Ovary (tissue), 9 donors: ENCODE results near the gene DSCAML1. TPM values are rescaled to one million over a fixed set of nuclear protein-coding genes. Genes with fewer than 3 reads are reported as not detected.
"Not testable (repeated sequence)": the region's sequence is repeated elsewhere in the genome, so short reads cannot be mapped to it uniquely, and the experiment has no call there.

Source experiments
- DNase-seq, 5 donors: peaks; one replicate each; pipeline ENCODE4 v3.0.0-alpha.2; 2019 to 2020
- H3K27ac ChIP-seq, 2 donors: fragments of 200-600 bp; one replicate each; pipeline versions ENCODE4 v1.5.1 to v1.8.0; 2019 to 2022
- H3K27me3 ChIP-seq: fragments of 200-600 bp; one replicate; pipeline ENCODE4 v1.8.0; 2022
- H3K36me3 ChIP-seq: fragments of 200-600 bp; sonication (generic); one replicate; pipeline ENCODE4 v1.5.1; 2019
- H3K4me1 ChIP-seq: one replicate; pipeline ENCODE4 v1.8.1; 2013; ENCODE audit warnings: mild to moderate bottlenecking, moderate library complexity; ENCODE audit not compliant: insufficient read depth
- H3K4me3 ChIP-seq: fragments of 200-600 bp; sonication (generic); one replicate; pipeline ENCODE4 v1.5.1; 2017
- H3K9me3 ChIP-seq, 2 donors: fragments of 200-600 bp in 1 of 2; sonication (generic) in 1 of 2; one replicate each; pipeline versions ENCODE4 v1.5.1 to v1.8.1; 2013 to 2019; ENCODE audit warnings: mild to moderate bottlenecking in 1 of 2, moderate library complexity in 1 of 2
- CTCF ChIP-seq, 3 donors: fragments of 450-650 bp in 2 of 3; fragments of 200-600 bp in 1 of 3; IDR thresholded peaks; one replicate each; pipeline versions ENCODE4 v1.5.1 to v1.8.0; 2016 to 2022; ENCODE audit warnings: antibody characterized with exemption in 3 of 3, mild to moderate bottlenecking in 1 of 3
- EP300 ChIP-seq: sonication (generic); formaldehyde crosslinking; IDR thresholded peaks from one replicate; pipeline ENCODE4 v1.6.1; 2017; ENCODE audit warnings: antibody characterized with exemption
- POLR2A ChIP-seq: fragments of 450-650 bp; IDR thresholded peaks from one replicate; pipeline ENCODE4 v1.6.1; 2017; ENCODE audit warnings: antibody characterized with exemption, mild to moderate bottlenecking, moderate library complexity
- WGBS, 3 donors: extraction: QIAGEN DNeasy Blood & Tissue Kit in 1 of 3; methylation state at CpG; one replicate each; pipeline versions ENCODE4 v1.1.5 to v1.1.7; 2013 to 2017; 5-methylcytosine and 5-hydroxymethylcytosine counted together
- intact Hi-C, 4 donors: fragments of 100-400 bp; cut with DNase I; formaldehyde crosslinking; loops; one replicate each; pipeline versions ENCODE4 v1.11.0 to v1.15.1; 2022 to 2023
- polyA plus RNA-seq, 2 donors: library from polyadenylated mRNA; stranded (reverse); fragments of 200-250 nt in 1 of 2; fragments of 350-450 nt in 1 of 2; fragmentation: Illumina TruSeq in 1 of 2; extraction: RNeasy Lipid Tissue Mini Kit (QIAGEN cat#74804) in 1 of 2; gene quantifications; one replicate each; pipeline ENCODE4 v1.2.3, GENCODE V29; 2013 to 2014
- total RNA-seq, 7 donors: library from RNA; depleted of rRNA in 2 of 7; stranded (reverse); fragments of >200 nt in 2 of 7; fragmentation: NEBNext Ultra II Directional in 3 of 7; extraction: Animal tissue kit (Norgen Biotek cat#: 25700) in 3 of 7; gene quantifications; one replicate each; pipeline versions ENCODE4 v1.1.0 to v1.2.4, GENCODE V29; 2016 to 2023
- donor health status: DM: no; HTN: no; CAD: no; lungs with moderate emphysema.
- donor health status: DM: no; HTN: no; CAD: no.
- donor health status: Bipolar disorder and iron deficiency.
- donor health status: DM: yes; HTN: yes; CAD: no.
- donor health status: DM: no; HTN: no; CAD: no.
- donor health status: DM: yes; HTN: yes; CAD: no.

Gene DSCAML1
- total and polyA plus RNA-seq, 9 donors = 0.77 to 16.5 (median 10.6) TPM

DNA sequence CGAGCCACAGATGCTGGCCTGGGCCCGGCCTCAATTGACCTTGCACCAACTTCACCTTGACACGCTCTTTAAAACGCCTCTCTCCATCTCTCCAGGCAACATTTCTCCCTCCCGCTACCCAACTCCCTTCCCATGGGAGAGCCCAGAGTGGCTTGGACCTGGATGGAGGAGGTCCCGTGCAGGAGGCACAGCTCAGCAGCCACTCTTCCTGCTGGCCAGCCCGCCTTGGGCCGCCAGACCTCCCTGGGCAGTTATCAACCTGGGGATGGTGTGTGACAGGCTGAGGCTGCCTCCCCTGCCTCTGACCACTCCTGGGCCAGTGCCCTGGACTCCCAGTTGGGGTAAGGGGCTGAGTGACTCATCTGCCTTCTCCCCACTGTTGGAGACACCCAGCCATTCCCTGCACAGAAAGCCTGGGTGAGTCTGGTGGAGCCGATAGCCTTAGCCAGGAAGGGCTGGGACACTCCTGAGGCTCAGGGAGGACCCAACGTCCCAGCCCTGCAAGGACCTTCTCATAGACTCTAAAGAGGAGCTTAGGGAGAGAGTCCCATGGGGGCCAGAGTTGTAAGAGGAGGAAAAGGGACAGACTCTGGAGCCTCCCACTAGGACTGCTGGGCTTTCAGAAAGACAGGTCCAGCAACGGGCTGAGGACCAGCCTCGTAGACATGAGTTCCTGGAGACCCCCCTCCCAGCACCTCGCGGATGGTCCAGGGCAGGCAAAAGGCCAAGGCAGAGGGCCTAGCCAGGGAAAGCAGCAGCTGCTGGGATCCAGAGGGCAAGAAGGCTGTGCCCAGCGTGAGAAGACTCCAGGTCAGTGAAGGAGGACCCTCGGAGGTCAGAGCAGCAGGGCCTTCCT, 337.7 kb downstream of the DSCAML1 start:
- Histone ChIP-seq H3K9me3 (peaks cover 0 to 3% of the 10 kb centered on the region in 2 donors), H3K36me3 (no peaks in the 10 kb centered on the region), H3K27ac (no peak overlapping the region), H3K4me3 (no peak overlapping the region), H3K4me1 (no peaks in the 10 kb centered on the region), H3K27me3 (no peaks in the 10 kb centered on the region)
- DNase-seq = no peak
- 76 to 78% (median 77%) methylated on average over 16 of the region's 16 CpGs for WGBS, 3 donors
- intact Hi-C loops = loop anchor here in 1 of 4 donors (5.0 kb wide), 1 partner anchor 253 kb away; no protein-coding TSS in a partner anchor
- TF ChIP-seq CTCF (IDR thresholded peaks at IDR 0.05) = no peak
- TF ChIP-seq POLR2A = no peak
- no peak for TF ChIP-seq EP300

GRCh38 chr11:117458275-117459122, 338.5 kb downstream of the DSCAML1 start:
- DNase-seq = no peak
- Histone ChIP-seq H3K27me3 (no peaks in the 10 kb centered on the region), H3K27ac (no peak overlapping the region), H3K4me1 (no peaks in the 10 kb centered on the region), H3K4me3 (no peak overlapping the region), H3K9me3 (peaks cover 0 to 5% of the 10 kb centered on the region in 2 donors), H3K36me3 (no peaks in the 10 kb centered on the region)
- TF ChIP-seq EP300 (no peak), POLR2A (no peak), CTCF (IDR thresholded peaks at IDR 0.05) (no peak)
- 88 to 91% (median 91%) methylated on average over 22 of the region's 22 CpGs for WGBS, 3 donors
- intact Hi-C loops = loop anchor here in 1 of 4 donors (5.0 kb wide), 1 partner anchor 254 kb away; no protein-coding TSS in a partner anchor

DNA sequence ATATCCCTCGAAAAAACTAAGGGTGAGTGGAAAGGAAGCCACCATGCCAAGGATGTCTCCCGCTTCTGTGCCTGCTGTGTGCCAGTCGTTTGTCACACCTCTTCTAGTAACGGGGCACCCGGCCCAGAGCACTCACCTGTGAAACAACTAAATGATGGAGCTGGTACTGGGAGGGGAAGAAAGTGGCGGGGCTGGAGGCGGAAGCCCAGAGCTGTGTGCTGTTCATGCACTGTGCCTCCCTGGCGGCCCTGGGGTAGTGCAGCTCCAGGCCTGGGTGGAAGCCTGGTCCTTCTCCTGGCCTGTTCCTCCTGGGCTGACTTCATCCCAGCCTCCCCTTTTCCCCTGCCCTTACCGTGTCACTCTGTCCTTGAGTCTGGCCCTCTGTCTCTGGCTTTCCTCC, 339.2 kb downstream of the DSCAML1 start:
- no peak for TF ChIP-seq CTCF (IDR thresholded peaks at IDR 0.05)
- no peak for TF ChIP-seq EP300
- no peak for TF ChIP-seq POLR2A
- Histone ChIP-seq H3K4me3 (no peak overlapping the region), H3K27ac (no peak overlapping the region), H3K4me1 (no peaks in the 10 kb centered on the region), H3K9me3 (peaks cover 0 to 5% of the 10 kb centered on the region in 2 donors), H3K27me3 (no peaks in the 10 kb centered on the region), H3K36me3 (no peaks in the 10 kb centered on the region)
- 76 to 90% (median 83%) methylated on average over 9 of the region's 9 CpGs for WGBS, 3 donors
- intact Hi-C loops = loop anchor here in 1 of 4 donors (5.0 kb wide), 1 partner anchor 254 kb away; no protein-coding TSS in a partner anchor
- DNase-seq = no peak

GRCh38 chr11:117457031-117457785, 339.8 kb downstream of the DSCAML1 start:
- peaks cover 0 to 5% of the 10 kb centered on the region in 2 donors for H3K9me3 ChIP-seq
- H3K27me3 ChIP-seq = no peaks in the 10 kb centered on the region
- DNase-seq = no peak
- no peak for TF ChIP-seq CTCF (IDR thresholded peaks at IDR 0.05)
- TF ChIP-seq POLR2A = no peak
- no peak for TF ChIP-seq EP300
- no peaks in the 10 kb centered on the region for H3K4me1 ChIP-seq
- H3K36me3 ChIP-seq = no peaks in the 10 kb centered on the region
- no peak overlapping the region for H3K4me3 ChIP-seq
- intact Hi-C loops = loop anchor here in 1 of 4 donors (5.0 kb wide), 1 partner anchor 255 kb away; no protein-coding TSS in a partner anchor
- no peak overlapping the region for H3K27ac ChIP-seq
- 83 to 84% (median 83%) methylated on average over 15 of the region's 15 CpGs for WGBS, 3 donors

DNA sequence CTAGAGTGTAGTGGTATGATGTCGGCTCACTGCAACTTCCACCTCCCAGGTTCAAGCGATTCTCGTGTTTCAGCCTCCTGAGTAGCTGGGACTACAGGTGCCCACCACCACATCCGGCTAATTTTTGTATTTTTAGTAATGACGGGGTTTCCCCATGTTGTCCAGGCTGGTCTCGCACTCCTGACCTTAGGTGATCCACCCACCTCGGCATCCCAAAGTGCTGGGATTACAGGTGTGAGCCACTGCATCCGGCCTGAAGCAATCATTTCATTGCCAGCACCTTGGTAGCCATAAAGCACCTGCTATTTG, 340.3 kb downstream of the DSCAML1 start:
- H3K27ac ChIP-seq, H3K9me3 ChIP-seq, H3K36me3 ChIP-seq, DNase-seq, H3K4me1 ChIP-seq, H3K4me3 ChIP-seq, H3K27me3 ChIP-seq: not testable (repeated sequence)
- intact Hi-C loops = loop anchor here in 1 of 4 donors (5.0 kb wide), 1 partner anchor 256 kb away; no protein-coding TSS in a partner anchor
- 94 to 97% (median 96%) methylated on average over 8 of the region's 8 CpGs for WGBS, 3 donors
